MM.1S (cell line): ENCODE results near the gene SLCO3A1.

ENCODE experiments used
- EZH2 ChIP-seq: fragments of 300-600 bp; sonication (generic); optimal IDR thresholded peaks from 2 replicates; pipeline ENCODE3; 2017; ENCODE audit warnings: low read depth, mild to moderate bottlenecking, antibody characterized with exemption, low read length, mixed read lengths
- EZH2phosphoT487 ChIP-seq: fragments of 300-600 bp; sonication (generic); IDR thresholded peaks from 2 replicates; pipeline ENCODE4 v1.6.1; 2018; ENCODE audit warnings: antibody characterized with exemption, low read length
- TF ChIP-seq, protein P1 (sequence below): fragments of 300-600 bp; sonication (generic); IDR thresholded peaks from 2 replicates; pipeline ENCODE4 v1.5.1; 2016; ENCODE audit warnings: antibody characterized with exemption, low read length, mixed read lengths

DNA sequence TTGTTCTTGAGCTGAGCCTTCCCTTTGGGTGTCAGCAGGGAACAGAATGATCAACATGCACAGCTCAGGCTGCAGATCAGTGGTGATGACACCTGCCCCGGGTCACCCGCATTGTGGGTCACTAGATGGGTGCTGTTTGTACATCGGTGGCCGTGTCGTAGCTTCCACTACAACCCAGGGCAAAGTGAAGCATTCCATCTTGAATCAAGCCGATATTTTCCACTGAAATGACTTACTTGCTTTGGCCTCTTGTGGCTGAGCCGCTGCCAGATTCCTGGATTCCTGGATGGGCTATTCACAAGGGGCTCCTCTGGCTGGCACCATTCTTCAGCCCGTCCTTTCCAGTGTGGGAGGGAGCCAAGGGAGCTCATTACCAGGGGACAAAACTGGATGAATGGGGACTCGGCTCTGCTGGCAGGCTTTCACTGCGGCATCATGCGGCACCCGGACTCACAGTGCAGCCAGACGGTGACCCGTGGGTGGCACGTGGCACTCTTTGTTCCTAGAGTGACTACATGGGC is 65.6 kb downstream of the SLCO3A1 start:
- no peak for TF ChIP-seq EZH2
- TF ChIP-seq, protein P1, sequence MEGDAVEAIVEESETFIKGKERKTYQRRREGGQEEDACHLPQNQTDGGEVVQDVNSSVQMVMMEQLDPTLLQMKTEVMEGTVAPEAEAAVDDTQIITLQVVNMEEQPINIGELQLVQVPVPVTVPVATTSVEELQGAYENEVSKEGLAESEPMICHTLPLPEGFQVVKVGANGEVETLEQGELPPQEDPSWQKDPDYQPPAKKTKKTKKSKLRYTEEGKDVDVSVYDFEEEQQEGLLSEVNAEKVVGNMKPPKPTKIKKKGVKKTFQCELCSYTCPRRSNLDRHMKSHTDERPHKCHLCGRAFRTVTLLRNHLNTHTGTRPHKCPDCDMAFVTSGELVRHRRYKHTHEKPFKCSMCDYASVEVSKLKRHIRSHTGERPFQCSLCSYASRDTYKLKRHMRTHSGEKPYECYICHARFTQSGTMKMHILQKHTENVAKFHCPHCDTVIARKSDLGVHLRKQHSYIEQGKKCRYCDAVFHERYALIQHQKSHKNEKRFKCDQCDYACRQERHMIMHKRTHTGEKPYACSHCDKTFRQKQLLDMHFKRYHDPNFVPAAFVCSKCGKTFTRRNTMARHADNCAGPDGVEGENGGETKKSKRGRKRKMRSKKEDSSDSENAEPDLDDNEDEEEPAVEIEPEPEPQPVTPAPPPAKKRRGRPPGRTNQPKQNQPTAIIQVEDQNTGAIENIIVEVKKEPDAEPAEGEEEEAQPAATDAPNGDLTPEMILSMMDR: no peak
- TF ChIP-seq EZH2phosphoT487: no peak
